H7 (cell line): Measurements from ENCODE around the gene GLIPR2. TPM values are rescaled to one million over a fixed set of nuclear protein-coding genes. Genes with fewer than 3 reads are reported as not detected.

Experiments used
- DNase-seq: peaks from one replicate; pipeline ENCODE4 v3.0.0; 2012
- H3K27me3 ChIP-seq: 2 replicates; pipeline ENCODE4 v1.6.0; 2011; ENCODE audit warnings: mild to moderate bottlenecking, low read length; ENCODE audit not compliant: control insufficient read depth, insufficient read depth
- H3K36me3 ChIP-seq: replicated peaks from 2 replicates; pipeline ENCODE4 v1.5.1; 2011; ENCODE audit warnings: low read length; ENCODE audit not compliant: control insufficient read depth, insufficient read depth
- H3K4me3 ChIP-seq: 2 replicates; pipeline ENCODE4 v1.5.1; 2011; ENCODE audit warnings: low read depth, mild to moderate bottlenecking, control low read depth, low read length, moderate library complexity; ENCODE audit not compliant: insufficient read depth
- total RNA-seq: library from RNA; depleted of rRNA; stranded (reverse); fragments of >200 nt; shearing (Covaris generic); gene quantifications from 2 replicates; pipeline ENCODE4 v1.2.3, GENCODE V29; 2014; rRNA removed

GLIPR2 gene
- total RNA-seq, 1 experiment from 2014 or later: 9.1 TPM

DNA sequence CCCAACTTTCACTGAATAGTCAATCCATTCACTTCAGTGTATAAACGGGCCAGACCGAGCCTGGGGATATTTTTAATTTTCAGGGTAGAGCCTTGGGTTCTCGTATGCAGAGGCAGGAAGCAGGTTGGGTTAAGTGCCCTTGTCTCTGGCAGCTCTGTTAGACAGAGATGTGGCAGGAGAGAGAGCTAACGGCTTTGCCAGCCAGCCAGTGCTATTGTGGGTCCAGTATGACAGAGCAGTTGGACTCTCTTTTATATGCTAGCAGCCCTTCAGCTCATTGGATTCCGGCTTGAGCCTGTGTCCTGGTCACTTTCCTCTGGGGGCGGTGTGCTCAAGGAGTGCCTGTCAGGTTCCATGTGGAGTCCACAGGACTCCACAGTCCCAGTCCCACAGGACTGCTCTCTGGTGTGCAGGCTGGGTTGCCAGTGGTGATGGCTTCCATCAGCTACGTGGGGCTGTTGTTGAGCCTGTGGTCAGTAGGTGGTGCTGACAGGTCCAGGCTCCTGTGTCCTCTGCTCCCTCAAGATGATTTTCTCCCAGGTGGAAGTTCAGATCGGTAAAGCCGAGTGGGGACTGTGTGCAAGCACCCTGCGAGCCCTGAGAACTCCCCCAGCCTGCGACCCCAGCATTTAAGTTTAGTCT lies 68.5 kb downstream of the GLIPR2 start:
- peak; percentile 57 for DNase-seq
- no peak overlapping the region for H3K4me3 ChIP-seq
- peaks cover 63% of the 10 kb centered on the region for H3K36me3 ChIP-seq
- no peaks in the 10 kb centered on the region for H3K27me3 ChIP-seq

- H3K36me3 ChIP-seq: peaks cover 55% of the 10 kb centered on the region
- DNase-seq: no peak
- no peak overlapping the region for H3K4me3 ChIP-seq
- H3K27me3 ChIP-seq: no peaks in the 10 kb centered on the region
Observed at GRCh38 chr9:36207016-36207415, 70.5 kb downstream of the GLIPR2 start.

DNA sequence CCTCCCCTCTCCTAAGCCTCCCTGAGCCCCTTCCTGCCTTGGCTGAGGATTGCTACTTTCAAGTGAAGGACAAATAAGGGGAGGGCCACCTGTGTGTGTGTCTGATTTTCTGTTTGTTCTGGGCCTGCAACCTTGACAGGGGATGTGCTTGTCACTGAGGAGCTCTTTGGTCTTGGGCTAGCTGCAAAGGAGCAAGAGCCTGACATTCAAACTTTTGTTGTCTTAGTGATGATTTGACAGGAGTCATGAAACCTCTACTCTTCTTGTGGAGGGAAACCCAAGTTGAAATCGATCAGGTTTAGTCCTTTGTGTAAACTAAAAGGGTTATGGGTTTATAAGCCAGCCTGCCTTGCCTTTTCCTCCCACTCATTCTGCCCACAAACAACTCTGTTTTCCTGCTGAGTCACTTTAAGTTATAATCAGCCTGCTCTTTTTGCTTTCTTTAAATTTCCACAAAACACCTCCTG lies 71.0 kb downstream of the GLIPR2 start:
- Histone ChIP-seq H3K27me3 (no peaks in the 10 kb centered on the region), H3K36me3 (peaks cover 52% of the 10 kb centered on the region), H3K4me3 (no peak overlapping the region)
- DNase-seq: no peak

GRCh38 chr9:36208521-36209253 lies 72.2 kb downstream of the GLIPR2 start:
- Histone ChIP-seq H3K36me3 (peaks cover 49% of the 10 kb centered on the region), H3K4me3 (no peak overlapping the region), H3K27me3 (no peaks in the 10 kb centered on the region)
- no peak for DNase-seq

DNA sequence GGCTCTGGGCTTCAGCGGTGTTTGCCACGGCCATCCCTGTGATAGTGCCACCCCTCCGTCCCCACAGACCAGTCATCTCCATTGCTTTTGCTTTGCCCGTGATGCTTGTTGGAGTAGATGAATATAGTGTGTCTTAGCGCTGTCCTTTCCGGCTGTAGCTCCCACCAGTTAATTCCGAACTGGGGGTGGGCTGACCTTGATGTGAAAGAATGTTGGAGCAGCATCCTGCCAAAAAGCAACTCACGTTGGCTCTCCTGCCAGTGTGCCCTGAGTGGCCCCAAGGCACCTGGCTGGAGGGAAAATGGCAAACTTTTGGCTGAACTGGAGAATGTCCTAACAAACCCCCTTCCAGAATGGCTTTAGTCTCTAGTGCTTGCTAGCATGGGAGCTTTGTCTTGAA lies 74.2 kb downstream of the GLIPR2 start:
- DNase-seq: no peak
- H3K36me3 ChIP-seq: peaks cover 36% of the 10 kb centered on the region
- no peaks in the 10 kb centered on the region for H3K27me3 ChIP-seq
- H3K4me3 ChIP-seq: no peak overlapping the region

DNA sequence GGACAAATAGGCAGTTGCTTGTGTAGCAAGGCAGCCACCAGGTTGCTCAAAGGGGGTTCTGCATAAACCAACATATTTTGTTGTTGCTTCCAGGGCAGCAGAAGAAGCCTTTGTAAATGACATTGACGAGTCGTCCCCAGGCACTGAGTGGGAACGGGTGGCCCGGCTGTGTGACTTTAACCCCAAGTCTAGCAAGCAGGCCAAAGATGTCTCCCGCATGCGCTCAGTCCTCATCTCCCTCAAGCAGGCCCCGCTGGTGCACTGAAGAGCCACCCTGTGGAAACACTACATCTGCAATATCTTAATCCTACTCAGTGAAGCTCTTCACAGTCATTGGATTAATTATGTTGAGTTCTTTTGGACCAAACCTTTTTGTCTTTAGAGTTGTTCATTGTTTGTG lies 75.0 kb downstream of the GLIPR2 start:
- Histone ChIP-seq H3K36me3 (peaks cover 32% of the 10 kb centered on the region), H3K27me3 (no peaks in the 10 kb centered on the region), H3K4me3 (no peak overlapping the region)
- no peak for DNase-seq

- peaks cover 24% of the 10 kb centered on the region for H3K36me3 ChIP-seq
- H3K27me3 ChIP-seq: no peaks in the 10 kb centered on the region
- no peak for DNase-seq
- H3K4me3 ChIP-seq: no peak overlapping the region
Observed at GRCh38 chr9:36213387-36213786, 76.9 kb downstream of the GLIPR2 start.

Other genes starting within 250 kb of the GLIPR2 start
- gene HRCT1, start 230.5 kb upstream of the GLIPR2 start, total RNA-seq: 0.21 TPM in 1 of 2 replicates, not detected in the other
- gene SPAAR, start 227.2 kb upstream of the GLIPR2 start, total RNA-seq: 0.07 TPM in 1 of 2 replicates, not detected in the other
- gene OR2S2, start 178.6 kb upstream of the GLIPR2 start, total RNA-seq: not detected in 2 replicates
- gene RECK, start 99.8 kb upstream of the GLIPR2 start, total RNA-seq: 11.7 and 16.1 TPM in 2 replicates
- 0.17 TPM in 1 of 2 replicates, not detected in the other for gene CCIN, start 32.7 kb downstream of the GLIPR2 start, total RNA-seq
- 222 TPM in 2 replicates for gene CLTA, start 54.2 kb downstream of the GLIPR2 start, total RNA-seq
- 14.1 and 14.3 TPM in 2 replicates for gene GNE, start 121.7 kb downstream of the GLIPR2 start, total RNA-seq